ENCODE results near the gene TCEAL1. TPM values are rescaled to one million over a fixed set of nuclear protein-coding genes. Genes with fewer than 3 reads are reported as not detected.

TCEAL1 gene
- total RNA-seq, 4 donors from 2014 or later, result 70.0 to 362 (median 176) TPM

DNA sequence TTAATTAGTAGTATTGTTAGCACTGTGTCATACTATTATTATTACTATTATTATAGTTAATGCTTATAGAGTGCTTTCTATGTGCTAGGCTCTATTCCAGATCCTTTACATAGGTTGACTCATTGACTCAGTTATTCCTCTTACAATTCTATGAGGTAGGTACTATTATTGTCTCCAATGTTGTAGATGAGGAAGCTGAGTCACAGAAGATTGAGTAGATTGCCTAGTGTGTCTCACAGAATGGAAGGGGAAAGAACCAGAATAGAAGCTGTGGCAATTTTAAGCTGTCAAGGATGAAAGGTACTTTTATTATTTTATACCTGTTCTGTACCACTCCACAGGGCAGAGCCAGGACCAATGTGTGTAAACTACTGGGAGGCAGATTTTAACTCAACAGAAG is 1.9 kb upstream of the TCEAL1 start:
- Histone ChIP-seq H3K9me3 (no peaks in the 10 kb centered on the region), H3K4me1 (no peaks in the 10 kb centered on the region), H3K36me3 (no peaks in the 10 kb centered on the region), H3K27ac (peak overlapping the region; percentile 96), H3K4me3 (no peak overlapping the region), H3K27me3 (peaks cover 0 to 11% of the 10 kb centered on the region in 2 donors)
- TF ChIP-seq POLR2A (IDR thresholded peaks at IDR 0.05), result no peak
- TF ChIP-seq, protein P1, sequence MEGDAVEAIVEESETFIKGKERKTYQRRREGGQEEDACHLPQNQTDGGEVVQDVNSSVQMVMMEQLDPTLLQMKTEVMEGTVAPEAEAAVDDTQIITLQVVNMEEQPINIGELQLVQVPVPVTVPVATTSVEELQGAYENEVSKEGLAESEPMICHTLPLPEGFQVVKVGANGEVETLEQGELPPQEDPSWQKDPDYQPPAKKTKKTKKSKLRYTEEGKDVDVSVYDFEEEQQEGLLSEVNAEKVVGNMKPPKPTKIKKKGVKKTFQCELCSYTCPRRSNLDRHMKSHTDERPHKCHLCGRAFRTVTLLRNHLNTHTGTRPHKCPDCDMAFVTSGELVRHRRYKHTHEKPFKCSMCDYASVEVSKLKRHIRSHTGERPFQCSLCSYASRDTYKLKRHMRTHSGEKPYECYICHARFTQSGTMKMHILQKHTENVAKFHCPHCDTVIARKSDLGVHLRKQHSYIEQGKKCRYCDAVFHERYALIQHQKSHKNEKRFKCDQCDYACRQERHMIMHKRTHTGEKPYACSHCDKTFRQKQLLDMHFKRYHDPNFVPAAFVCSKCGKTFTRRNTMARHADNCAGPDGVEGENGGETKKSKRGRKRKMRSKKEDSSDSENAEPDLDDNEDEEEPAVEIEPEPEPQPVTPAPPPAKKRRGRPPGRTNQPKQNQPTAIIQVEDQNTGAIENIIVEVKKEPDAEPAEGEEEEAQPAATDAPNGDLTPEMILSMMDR (IDR thresholded peaks at IDR 0.05), result no peak
- intact Hi-C loops (cut with DNase I; ENCODE audit: low total_unique reads), result no loop called here
- DNase-seq, result no peak

DNA sequence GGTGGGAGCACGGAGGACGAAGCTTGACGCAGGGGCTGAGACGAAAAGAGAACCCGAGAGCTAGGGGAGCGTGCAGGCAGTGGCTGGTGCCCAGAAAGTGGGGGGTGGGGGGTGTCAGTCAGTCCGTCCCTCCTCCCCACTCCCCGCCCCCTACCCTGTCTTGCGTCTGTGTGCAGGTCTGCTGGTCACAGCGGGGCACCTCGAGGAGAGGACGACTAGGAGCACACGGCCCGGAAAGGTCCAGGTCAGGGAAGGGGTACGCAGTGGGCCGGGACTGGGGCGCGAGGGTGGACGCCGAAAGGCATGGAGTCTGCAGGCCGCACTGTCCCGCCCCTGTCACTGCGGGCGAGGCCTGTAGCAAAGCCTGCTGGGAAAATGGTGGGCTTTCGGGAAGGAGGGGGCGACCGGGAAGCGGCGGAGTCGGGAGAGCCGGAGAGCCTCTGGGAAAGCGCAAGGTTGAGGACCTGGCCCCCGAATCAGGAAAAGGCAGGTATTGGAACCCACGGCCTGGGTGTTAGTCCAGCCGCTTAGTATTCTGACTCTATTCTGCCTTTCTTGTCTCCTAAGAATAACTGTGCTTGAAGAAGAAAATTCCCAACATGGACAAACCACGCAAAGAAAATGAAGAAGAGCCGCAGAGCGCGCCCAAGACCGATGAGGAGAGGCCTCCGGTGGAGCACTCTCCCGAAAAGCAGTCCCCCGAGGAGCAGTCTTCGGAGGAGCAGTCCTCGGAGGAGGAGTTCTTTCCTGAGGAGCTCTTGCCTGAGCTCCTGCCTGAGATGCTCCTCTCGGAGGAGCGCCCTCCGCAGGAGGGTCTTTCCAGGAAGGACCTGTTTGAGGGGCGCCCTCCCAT is 769 bp downstream of the TCEAL1 start:
- intact Hi-C loops (cut with DNase I; ENCODE audit: low total_unique reads), result loop anchor here (10.0 kb wide), 1 partner anchor 95 kb away; no protein-coding TSS in a partner anchor

DNA sequence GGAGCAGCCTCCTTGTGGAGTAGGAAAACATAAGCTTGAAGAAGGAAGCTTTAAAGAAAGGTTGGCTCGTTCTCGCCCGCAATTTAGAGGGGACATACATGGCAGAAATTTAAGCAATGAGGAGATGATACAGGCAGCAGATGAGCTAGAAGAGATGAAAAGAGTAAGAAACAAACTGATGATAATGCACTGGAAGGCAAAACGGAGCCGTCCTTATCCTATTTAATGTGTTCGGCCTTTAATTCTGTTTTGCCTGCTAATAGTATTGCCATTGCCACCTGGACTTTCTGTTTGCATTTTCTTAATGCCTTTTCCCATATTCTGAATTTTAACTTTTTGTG is 1.4 kb downstream of the TCEAL1 start:
- Histone ChIP-seq H3K9me3 (no peaks in the 10 kb centered on the region), H3K4me1 (no peaks in the 10 kb centered on the region), H3K4me3 (peak overlapping the region; percentile 53 to 55), H3K27ac (peak overlapping the region; percentile 96), H3K36me3 (no peaks in the 10 kb centered on the region), H3K27me3 (peaks cover 0 to 11% of the 10 kb centered on the region in 2 donors)
- intact Hi-C loops (cut with DNase I; ENCODE audit: low total_unique reads), result loop anchor here (10.0 kb wide), 1 partner anchor 95 kb away; no protein-coding TSS in a partner anchor
- DNase-seq, result no peak
- no peak for TF ChIP-seq POLR2A (IDR thresholded peaks at IDR 0.05)
- TF ChIP-seq, protein P1 (IDR thresholded peaks at IDR 0.05), result no peak

More for the DNA sequence above, 769 bp downstream of the TCEAL1 start:
- H3K4me1 ChIP-seq, result no peaks in the 10 kb centered on the region
- DNase-seq, result peak; percentile 72 to 80
- peaks cover 0 to 11% of the 10 kb centered on the region in 2 donors for H3K27me3 ChIP-seq
- H3K36me3 ChIP-seq, result no peaks in the 10 kb centered on the region
- peak overlapping the region; percentile 96 for H3K27ac ChIP-seq
- peak overlapping the region; percentile 53 to 55 for H3K4me3 ChIP-seq
- TF ChIP-seq, protein P1 (IDR thresholded peaks at IDR 0.05), result peak; percentile 44 to 74 (median 50)
- TF ChIP-seq POLR2A (IDR thresholded peaks at IDR 0.05), result peak; percentile 47 to 61
- no peaks in the 10 kb centered on the region for H3K9me3 ChIP-seq

DNA sequence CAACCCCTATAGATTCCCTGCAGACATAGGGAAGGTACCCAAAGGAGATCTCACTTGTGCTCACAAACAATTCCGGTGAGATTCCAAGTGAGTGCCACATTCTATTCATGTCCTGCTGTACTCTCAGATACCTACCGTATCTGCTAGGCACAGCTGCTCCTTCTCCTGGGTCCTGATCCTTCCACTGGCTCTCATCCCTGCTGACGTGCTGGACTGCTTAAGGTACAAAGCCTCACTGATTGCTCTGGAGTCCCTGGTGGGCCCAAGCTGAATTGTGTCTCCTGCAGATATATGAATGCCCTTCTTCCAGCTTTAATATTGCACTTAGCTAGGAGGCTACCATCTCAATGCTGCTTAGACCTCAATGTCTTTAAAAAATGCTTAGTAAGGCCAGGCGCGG is 2.4 kb downstream of the TCEAL1 start:
- H3K9me3 ChIP-seq, result no peaks in the 10 kb centered on the region
- no peak for TF ChIP-seq POLR2A (IDR thresholded peaks at IDR 0.05)
- TF ChIP-seq, protein P1 (IDR thresholded peaks at IDR 0.05), result no peak
- peak overlapping the region; percentile 96 for H3K27ac ChIP-seq
- peak; percentile 24 to 52 for DNase-seq
- H3K36me3 ChIP-seq, result no peaks in the 10 kb centered on the region
- H3K4me3 ChIP-seq, result peak overlapping the region; percentile 53 to 55
- intact Hi-C loops (cut with DNase I; ENCODE audit: low total_unique reads), result loop anchor here (10.0 kb wide), 1 partner anchor 96 kb away; no protein-coding TSS in a partner anchor
- peaks cover 0 to 11% of the 10 kb centered on the region in 2 donors for H3K27me3 ChIP-seq
- H3K4me1 ChIP-seq, result no peaks in the 10 kb centered on the region

DNA sequence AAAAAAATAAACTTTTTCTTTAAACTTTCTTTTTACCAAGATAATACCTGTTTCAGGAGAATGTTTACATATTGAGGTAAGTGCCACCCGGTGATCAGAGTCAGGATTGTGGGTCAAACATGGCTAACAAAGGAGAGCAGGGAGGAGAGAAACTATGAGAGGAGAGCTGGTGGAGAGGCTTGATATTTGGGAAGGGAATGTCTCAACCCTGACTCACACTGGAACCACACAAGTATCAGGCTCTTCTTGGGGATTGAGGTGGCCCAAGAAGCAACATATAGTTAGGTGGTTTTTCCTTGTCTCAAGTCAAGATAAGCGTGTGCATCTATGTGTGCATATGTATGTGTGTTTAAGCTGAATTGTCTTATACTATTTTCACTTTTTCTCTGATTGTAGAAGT is 6.7 kb downstream of the TCEAL1 start:
- DNase-seq, result no peak
- Histone ChIP-seq H3K27me3 (no peaks in the 10 kb centered on the region), H3K9me3 (no peaks in the 10 kb centered on the region), H3K4me1 (no peaks in the 10 kb centered on the region), H3K4me3 (no peak overlapping the region), H3K27ac (no peak overlapping the region), H3K36me3 (no peaks in the 10 kb centered on the region)
- intact Hi-C loops (cut with DNase I; ENCODE audit: low total_unique reads), result loop anchor here (10.0 kb wide), 1 partner anchor 101 kb away; no protein-coding TSS in a partner anchor
- TF ChIP-seq, protein P1 (IDR thresholded peaks at IDR 0.05), result no peak
- no peak for TF ChIP-seq POLR2A (IDR thresholded peaks at IDR 0.05)
